ENCODE data around the gene SELENOV.

Gene SELENOV

GRCh38 chr19:39520541-39521484, 5.9 kb downstream of the SELENOV start:
- DNase-seq (ENCODE audit: low spot score) = no peak

- DNase-seq (ENCODE audit: low spot score) = no peak
These were observed 9.6 kb downstream of the SELENOV start for GRCh38 chr19:39524495-39524894.

GRCh38 chr19:39525205-39525604, 10.3 kb downstream of the SELENOV start:
- no peak for DNase-seq (ENCODE audit: low spot score)

- DNase-seq (ENCODE audit: low spot score) = no peak
These were observed 16.9 kb downstream of the SELENOV start for GRCh38 chr19:39531834-39532232.

- peak; percentile 98 for DNase-seq (ENCODE audit: low spot score)
These were observed 17.5 kb downstream of the SELENOV start, which contains the start of gene EID2B for GRCh38 chr19:39532233-39533002. TSS of gene EID2B (minus strand) at chr19:39532852. CDS start at chr19:39532802, 50 bp downstream.

- no peak for DNase-seq (ENCODE audit: low spot score)
These were observed 18.1 kb downstream of the SELENOV start for GRCh38 chr19:39533003-39533512.

- no peak for DNase-seq (ENCODE audit: low spot score)
These were observed 18.9 kb downstream of the SELENOV start for GRCh38 chr19:39533791-39534190.

GRCh38 chr19:39539165-39539517, 24.2 kb downstream of the SELENOV start:
- no peak for DNase-seq (ENCODE audit: low spot score)

GRCh38 chr19:39539518-39540332, 24.8 kb downstream of the SELENOV start, which contains the start of gene EID2:
TSS of gene EID2 (minus strand) at chr19:39540161. CDS start at chr19:39540079, 82 bp downstream.
- DNase-seq (ENCODE audit: low spot score) = peak; percentile 97

- no peak for DNase-seq (ENCODE audit: low spot score)
These were observed 25.4 kb downstream of the SELENOV start for GRCh38 chr19:39540333-39540673.

GRCh38 chr19:39542206-39542605, 27.3 kb downstream of the SELENOV start:
- no peak for DNase-seq (ENCODE audit: low spot score)

GRCh38 chr19:39543477-39543857, 28.5 kb downstream of the SELENOV start:
- no peak for DNase-seq (ENCODE audit: low spot score)

GRCh38 chr19:39544226-39544903, 29.4 kb downstream of the SELENOV start:
- no peak for DNase-seq (ENCODE audit: low spot score)

- no peak for DNase-seq (ENCODE audit: low spot score)
These were observed 30.0 kb downstream of the SELENOV start for GRCh38 chr19:39544911-39545310.

- no peak for DNase-seq (ENCODE audit: low spot score)
These were observed 31.7 kb downstream of the SELENOV start for GRCh38 chr19:39546599-39546998.

- no peak for DNase-seq (ENCODE audit: low spot score)
These were observed 35.3 kb downstream of the SELENOV start for GRCh38 chr19:39550197-39550596.

GRCh38 chr19:39553082-39553652, 38.2 kb downstream of the SELENOV start:
- DNase-seq (ENCODE audit: low spot score) = no peak

- DNase-seq (ENCODE audit: low spot score) = no peak
These were observed 39.9 kb downstream of the SELENOV start for GRCh38 chr19:39554701-39555311.

GRCh38 chr19:39555883-39556282, 40.9 kb downstream of the SELENOV start:
- DNase-seq (ENCODE audit: low spot score) = no peak

- DNase-seq (ENCODE audit: low spot score) = no peak
These were observed 43.1 kb downstream of the SELENOV start for GRCh38 chr19:39557811-39558623.

Measured in ecto neural progenitor cell (in vitro differentiated cells).